SU-DHL-6 (cell line): ENCODE results near the gene EMID1.

ENCODE experiments used
- H2AFZ ChIP-seq: fragments of 200-600 bp; sonication (generic); 2 replicates; pipeline ENCODE4 v1.6.1; 2014; ENCODE audit warnings: low read depth, mild to moderate bottlenecking, moderate library complexity, mixed read lengths, antibody characterized with exemption, low read length; ENCODE audit not compliant: severe bottlenecking
- H3F3A ChIP-seq: fragments of 200-600 bp; shearing (Covaris generic); 2 replicates; pipeline ENCODE4 v1.6.0; 2016; ENCODE audit warnings: antibody characterized with exemption, mild to moderate bottlenecking; ENCODE audit not compliant: insufficient read depth
- H3K27ac ChIP-seq: fragments of 200-600 bp; sonication (generic); 2 replicates; pipeline ENCODE4 v1.5.1; 2016; ENCODE audit warnings: low read depth, mild to moderate bottlenecking, low read length, moderate library complexity, mixed read lengths
- H3K27me3 ChIP-seq: fragments of 200-600 bp; sonication (generic), shearing (Covaris generic); 2 replicates; pipeline ENCODE4 v1.6.0; 2014; ENCODE audit warnings: mild to moderate bottlenecking, low read length
- H3K36me3 ChIP-seq: fragments of 200-600 bp; sonication (generic); 2 replicates; pipeline ENCODE4 v1.6.1; 2014; ENCODE audit warnings: mild to moderate bottlenecking, low read length, mixed read lengths
- H3K4me2 ChIP-seq: fragments of 300-600, 200-600 bp; shearing (Covaris generic), sonication (generic); 2 replicates; pipeline ENCODE4 v1.6.0; 2014; ENCODE audit warnings: low read length, low read depth, mild to moderate bottlenecking; ENCODE audit not compliant: poor library complexity, severe bottlenecking
- H3K4me3 ChIP-seq: fragments of 200-600 bp; sonication (generic); 2 replicates; pipeline ENCODE4 v1.5.1; 2014; ENCODE audit warnings: antibody characterized with exemption, low read length, mild to moderate bottlenecking, mixed read lengths; ENCODE audit not compliant: insufficient read depth, poor library complexity, severe bottlenecking
- H3K79me2 ChIP-seq: fragments of 200-600 bp; sonication (generic); 2 replicates; pipeline ENCODE4 v1.6.1; 2014; ENCODE audit warnings: mild to moderate bottlenecking, low read length, moderate library complexity; ENCODE audit not compliant: insufficient read depth
- H3K9ac ChIP-seq: fragments of 200-600 bp; sonication (generic); 2 replicates; pipeline ENCODE4 v1.7.0; 2014; ENCODE audit warnings: mild to moderate bottlenecking, low read length
- H3K9me2 ChIP-seq: fragments of 200-600 bp; sonication (generic); replicated peaks from 2 replicates; pipeline ENCODE4 v1.6.1; 2014; ENCODE audit warnings: low read length; ENCODE audit not compliant: insufficient read depth
- H3K9me3 ChIP-seq: fragments of 200-600 bp; sonication (generic); 2 replicates; pipeline ENCODE4 v1.6.1; 2014; ENCODE audit warnings: low read length, mixed read lengths; ENCODE audit not compliant: insufficient read depth
- H4K20me1 ChIP-seq: fragments of 200-600 bp; sonication (generic); 2 replicates; pipeline ENCODE4 v1.6.1; 2014; ENCODE audit warnings: low read depth, mild to moderate bottlenecking, antibody characterized with exemption, low read length, moderate library complexity, mixed read lengths
- CTCF ChIP-seq: fragments of 200-600 bp; sonication (generic); IDR thresholded peaks from one replicate; pipeline ENCODE4 v1.5.1; 2017; ENCODE audit warnings: antibody characterized with exemption, mild to moderate bottlenecking, low read length, moderate library complexity; ENCODE audit not compliant: insufficient read depth, poor library complexity, severe bottlenecking
- EZH2phosphoT487 ChIP-seq: fragments of 200-600 bp; sonication (generic), shearing (Covaris generic); conservative IDR thresholded peaks from 2 replicates; pipeline ENCODE4 v1.6.1; 2018; ENCODE audit warnings: mild to moderate bottlenecking, antibody characterized with exemption, low read length, moderate library complexity, mixed read lengths

The EMID1 gene

GRCh38 chr22:29292379-29292778 is 86.7 kb downstream of the EMID1 start:
- H3K9me2 ChIP-seq: no peaks in the 10 kb centered on the region
- H3K27me3 ChIP-seq: no peaks in the 10 kb centered on the region
- H3K9me3 ChIP-seq: no peaks in the 10 kb centered on the region
- peaks cover 21% of the 10 kb centered on the region; the same call in 1 of the 2 replicates for H3F3A ChIP-seq
- H3K4me2 ChIP-seq: no peak overlapping the region
- peaks cover 16% of the 10 kb centered on the region for H3K79me2 ChIP-seq
- no peak overlapping the region for H3K27ac ChIP-seq
- H3K4me3 ChIP-seq: no peak overlapping the region
- peaks cover 24% of the 10 kb centered on the region for H4K20me1 ChIP-seq
- peaks cover 78% of the 10 kb centered on the region for H3K36me3 ChIP-seq
- H3K9ac ChIP-seq: no peak overlapping the region
- no peak overlapping the region for H2AFZ ChIP-seq
- no peak for TF ChIP-seq CTCF
- TF ChIP-seq EZH2phosphoT487: no peak

GRCh38 chr22:29298641-29299040 is 92.9 kb downstream of the EMID1 start:
- Histone ChIP-seq H3K9ac (no peak overlapping the region), H3K9me3 (no peaks in the 10 kb centered on the region), H3K4me3 (no peak overlapping the region), H3F3A (peaks cover 34% of the 10 kb centered on the region), H3K9me2 (no peaks in the 10 kb centered on the region), H3K27me3 (no peaks in the 10 kb centered on the region), H3K79me2 (no peaks in the 10 kb centered on the region), H2AFZ (no peak overlapping the region), H3K4me2 (no peak overlapping the region), H3K36me3 (peaks cover 29% of the 10 kb centered on the region), H4K20me1 (no peaks in the 10 kb centered on the region; the same call in 1 of the 2 replicates), H3K27ac (no peak overlapping the region)
- TF ChIP-seq CTCF (no peak), EZH2phosphoT487 (no peak)

GRCh38 chr22:29299136-29299900 is 93.6 kb downstream of the EMID1 start:
- no peaks in the 10 kb centered on the region for H3K9me3 ChIP-seq
- no peak overlapping the region for H3K9ac ChIP-seq
- TF ChIP-seq EZH2phosphoT487 (no peak), CTCF (no peak)
- no peaks in the 10 kb centered on the region; the same call in 1 of the 2 replicates for H4K20me1 ChIP-seq
- H3K27ac ChIP-seq: no peak overlapping the region
- no peak overlapping the region for H3K4me3 ChIP-seq
- peaks cover 34% of the 10 kb centered on the region for H3F3A ChIP-seq
- peaks cover 29% of the 10 kb centered on the region for H3K36me3 ChIP-seq
- H3K9me2 ChIP-seq: no peaks in the 10 kb centered on the region
- no peaks in the 10 kb centered on the region for H3K79me2 ChIP-seq
- H2AFZ ChIP-seq: no peak overlapping the region
- H3K27me3 ChIP-seq: no peaks in the 10 kb centered on the region
- H3K4me2 ChIP-seq: no peak overlapping the region
